HG03135 (cell line): ENCODE data around the gene CELSR1.

Source experiments
- ATAC-seq: cut with Tn5 transposase; IDR thresholded peaks from one replicate; pipeline ENCODE4 v1.9.1; 2021; ENCODE audit warnings: mild to moderate bottlenecking, moderate library complexity; ENCODE audit not compliant: unreplicated experiment

CELSR1 gene

DNA sequence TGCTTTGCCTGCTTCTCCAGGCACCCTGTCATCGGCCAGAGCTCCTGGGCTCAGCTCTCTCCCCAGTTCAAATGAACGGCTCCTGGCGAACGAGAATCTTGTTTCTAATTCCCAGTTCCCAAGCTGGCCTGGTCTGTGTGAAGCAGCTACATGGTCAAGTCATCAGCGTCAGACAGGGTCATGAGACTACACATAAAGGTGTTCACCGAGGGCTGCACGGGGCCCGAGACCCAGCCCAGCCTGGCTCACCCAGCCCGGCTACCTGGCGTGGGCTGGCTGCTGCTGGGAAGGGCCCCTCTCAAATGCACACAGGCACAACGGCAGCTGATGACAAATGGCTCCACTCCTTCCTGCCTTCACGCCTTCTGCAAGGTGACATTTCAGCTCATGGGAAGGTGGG is 14.6 kb upstream of the CELSR1 start:
- no peak for ATAC-seq

DNA sequence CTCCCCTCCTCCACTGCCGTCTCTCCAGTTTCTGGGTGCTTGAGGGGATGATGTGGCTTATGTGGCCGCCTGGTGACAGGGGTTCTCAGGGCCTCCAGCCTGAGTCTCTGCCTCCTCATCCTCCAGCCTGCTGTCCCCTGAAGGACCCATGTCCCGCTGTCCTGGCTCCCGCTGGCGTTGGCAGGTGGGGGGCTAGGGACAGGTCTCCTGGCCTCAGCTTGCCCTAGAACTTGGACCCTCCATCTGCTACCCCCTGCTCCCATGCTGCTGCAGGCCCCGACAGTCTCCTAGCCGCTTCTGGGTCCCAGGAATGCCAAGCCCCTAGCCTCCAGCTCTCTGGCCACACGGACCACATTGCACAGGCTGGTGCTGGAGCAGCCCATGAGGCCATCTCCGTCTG is 13.9 kb upstream of the CELSR1 start:
- no peak for ATAC-seq

DNA sequence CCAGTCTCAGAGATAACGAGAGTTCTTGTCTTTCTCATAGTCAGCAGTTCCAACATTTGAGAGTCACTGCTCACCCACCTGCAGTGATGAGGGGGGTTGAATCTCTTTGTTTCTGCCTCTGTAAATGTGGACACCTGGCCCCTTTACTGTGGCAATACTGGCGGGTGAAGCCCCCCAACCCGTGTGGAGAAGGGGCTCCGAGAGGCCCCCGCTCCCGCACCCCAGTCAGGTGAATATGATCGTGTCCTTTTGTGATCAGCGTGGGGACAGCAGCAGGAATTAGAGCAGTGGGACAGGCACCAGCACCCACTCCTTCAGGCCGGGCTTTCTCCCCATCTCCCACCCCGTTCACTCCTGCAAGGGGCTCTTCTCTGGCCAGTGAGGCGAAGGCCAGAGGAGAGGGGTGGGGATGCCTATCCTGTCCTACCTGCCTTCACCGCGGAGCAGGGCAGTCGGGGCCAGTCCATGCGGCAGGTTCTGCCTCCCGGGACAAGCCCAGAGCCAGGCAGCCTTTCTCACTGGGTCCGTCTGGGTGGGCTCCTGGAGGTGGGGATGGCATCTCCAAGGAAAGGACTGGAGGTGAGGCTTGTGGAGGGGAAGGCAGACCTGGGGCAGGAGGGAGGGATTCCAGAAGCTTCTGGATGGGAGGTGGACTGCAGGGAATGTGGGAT is 12.7 kb upstream of the CELSR1 start:
- no peak for ATAC-seq

DNA sequence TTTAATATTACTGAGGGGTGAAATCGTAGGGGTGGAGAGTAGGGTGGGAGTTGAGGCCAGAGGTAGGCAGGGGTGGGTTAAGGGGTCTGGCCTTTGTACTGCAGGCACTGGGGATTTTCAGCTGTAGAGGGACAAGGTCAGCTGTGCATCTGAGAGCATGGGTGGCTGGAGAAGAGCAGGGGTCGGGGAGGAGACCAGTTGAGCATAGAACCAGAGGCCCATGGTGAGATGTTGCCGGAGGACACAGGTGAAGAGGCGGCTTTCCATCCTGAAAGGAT is 12.1 kb upstream of the CELSR1 start:
- ATAC-seq: no peak

DNA sequence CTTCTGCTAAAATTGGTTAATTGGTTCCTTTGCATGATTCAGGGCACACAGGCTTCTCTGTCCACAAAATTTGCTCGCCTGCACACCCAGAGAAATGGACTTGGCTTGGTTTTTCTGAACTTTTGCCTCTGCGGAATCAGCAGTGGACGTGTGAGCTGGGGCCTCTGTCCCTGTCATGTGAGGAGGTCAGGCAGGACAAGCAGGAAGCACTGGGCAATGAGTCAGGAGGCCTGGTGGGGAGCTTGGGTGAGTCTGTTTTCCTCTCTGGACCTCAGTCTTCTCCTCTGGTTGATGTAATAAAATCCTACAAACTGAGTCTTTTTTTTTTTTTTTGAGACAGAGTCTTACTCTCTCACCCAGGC is 10.4 kb upstream of the CELSR1 start:
- no peak for ATAC-seq

DNA sequence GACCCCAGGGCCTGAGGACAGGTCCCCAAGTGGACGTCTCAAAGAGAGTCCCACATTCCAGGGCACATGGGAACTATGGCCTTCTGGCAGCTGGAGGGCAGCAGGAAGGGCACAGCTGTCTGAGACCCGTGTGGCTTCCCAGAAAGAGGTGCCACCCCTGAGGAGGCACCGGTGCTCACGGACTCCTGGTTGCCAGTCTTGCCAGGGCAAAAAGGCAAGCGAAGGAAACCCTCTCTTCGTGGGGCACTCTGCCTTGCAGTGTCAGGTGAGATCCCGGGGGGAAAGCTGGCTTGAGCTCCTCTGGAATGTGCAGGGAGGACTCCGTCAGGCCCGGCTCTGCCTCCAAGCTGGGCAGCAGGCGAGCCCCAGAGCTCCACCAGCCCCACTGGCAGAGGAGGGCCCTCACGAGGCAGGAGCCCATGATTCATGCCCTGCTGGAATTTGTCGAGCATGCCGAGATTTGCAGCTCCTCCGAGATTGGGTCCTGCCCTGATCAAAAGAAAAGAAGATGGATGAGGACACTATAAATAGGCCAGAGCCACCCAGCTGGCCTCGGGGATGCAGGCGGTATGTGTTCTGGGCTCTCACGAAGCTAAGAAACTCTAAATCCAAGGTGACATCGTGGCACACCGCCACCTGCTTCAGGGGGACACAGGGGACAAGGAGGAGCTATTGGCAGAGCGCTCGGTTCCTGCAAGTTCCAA is 9.9 kb upstream of the CELSR1 start:
- ATAC-seq: no peak

DNA sequence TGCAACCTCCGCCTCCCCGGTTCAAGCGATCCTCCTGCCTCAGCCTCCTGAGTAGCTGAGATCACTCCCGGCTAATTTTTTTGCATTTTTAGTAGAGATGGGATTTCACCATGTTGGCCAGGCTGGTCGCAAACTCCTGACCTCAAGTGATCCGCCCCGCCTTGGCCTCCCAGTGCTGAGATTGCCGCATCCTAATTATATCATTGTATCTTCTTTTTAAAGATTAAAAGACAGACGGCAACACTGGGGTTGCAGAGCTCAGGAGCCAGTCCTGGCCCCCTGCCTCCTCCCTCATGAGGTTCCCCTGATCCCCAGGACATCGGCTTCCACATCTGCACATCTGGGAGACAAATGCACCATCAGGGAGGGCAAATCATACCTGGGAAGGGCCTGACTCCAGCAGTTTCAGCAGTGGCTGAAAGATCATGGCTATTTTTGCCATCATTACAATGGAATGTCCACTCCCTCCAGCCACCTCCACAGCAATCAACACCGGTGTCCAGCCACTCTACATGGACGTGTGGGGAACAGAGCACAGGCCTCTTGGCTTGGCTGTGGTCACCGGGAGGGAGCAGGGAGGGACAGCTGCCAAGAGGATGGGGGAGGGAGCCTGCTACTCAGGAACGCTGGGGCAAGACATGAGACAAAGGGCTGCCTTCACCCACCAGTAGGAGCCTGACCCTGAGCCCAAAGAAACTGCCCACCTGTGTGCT is 9.2 kb upstream of the CELSR1 start:
- ATAC-seq: no peak

DNA sequence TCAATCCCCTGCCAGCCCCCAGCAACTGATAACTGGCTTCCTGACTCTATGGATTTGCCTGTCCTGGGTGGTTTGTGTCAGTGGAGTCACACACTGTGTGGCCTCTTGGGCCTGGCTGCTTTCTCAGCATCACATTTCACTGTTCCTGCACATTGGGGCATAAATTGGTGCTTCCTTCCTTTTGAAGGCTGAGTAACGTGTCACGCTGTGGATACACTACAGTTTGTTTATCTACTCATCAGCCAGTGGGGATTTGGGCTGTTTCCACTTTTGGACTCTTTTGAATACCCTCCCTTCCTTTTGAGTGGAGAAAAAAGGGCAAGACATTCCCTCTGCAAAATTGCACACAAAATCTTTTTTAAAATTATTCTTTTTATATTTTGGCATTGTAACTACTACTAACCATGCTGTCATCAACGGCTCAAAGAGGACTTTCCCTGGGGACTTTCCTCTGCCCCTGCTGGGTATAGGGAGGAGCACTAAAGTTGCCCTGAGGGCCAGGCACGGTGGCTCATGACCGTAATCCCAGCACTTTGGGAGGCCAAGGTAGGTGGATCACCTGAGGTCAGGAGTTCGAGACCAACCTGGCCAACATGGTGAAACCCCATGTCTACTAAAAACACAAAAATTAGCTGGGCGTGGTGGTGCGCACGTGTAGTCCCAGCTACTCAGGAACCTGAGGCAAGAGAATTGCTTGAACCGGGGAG is 7.8 kb upstream of the CELSR1 start:
- ATAC-seq: no peak

DNA sequence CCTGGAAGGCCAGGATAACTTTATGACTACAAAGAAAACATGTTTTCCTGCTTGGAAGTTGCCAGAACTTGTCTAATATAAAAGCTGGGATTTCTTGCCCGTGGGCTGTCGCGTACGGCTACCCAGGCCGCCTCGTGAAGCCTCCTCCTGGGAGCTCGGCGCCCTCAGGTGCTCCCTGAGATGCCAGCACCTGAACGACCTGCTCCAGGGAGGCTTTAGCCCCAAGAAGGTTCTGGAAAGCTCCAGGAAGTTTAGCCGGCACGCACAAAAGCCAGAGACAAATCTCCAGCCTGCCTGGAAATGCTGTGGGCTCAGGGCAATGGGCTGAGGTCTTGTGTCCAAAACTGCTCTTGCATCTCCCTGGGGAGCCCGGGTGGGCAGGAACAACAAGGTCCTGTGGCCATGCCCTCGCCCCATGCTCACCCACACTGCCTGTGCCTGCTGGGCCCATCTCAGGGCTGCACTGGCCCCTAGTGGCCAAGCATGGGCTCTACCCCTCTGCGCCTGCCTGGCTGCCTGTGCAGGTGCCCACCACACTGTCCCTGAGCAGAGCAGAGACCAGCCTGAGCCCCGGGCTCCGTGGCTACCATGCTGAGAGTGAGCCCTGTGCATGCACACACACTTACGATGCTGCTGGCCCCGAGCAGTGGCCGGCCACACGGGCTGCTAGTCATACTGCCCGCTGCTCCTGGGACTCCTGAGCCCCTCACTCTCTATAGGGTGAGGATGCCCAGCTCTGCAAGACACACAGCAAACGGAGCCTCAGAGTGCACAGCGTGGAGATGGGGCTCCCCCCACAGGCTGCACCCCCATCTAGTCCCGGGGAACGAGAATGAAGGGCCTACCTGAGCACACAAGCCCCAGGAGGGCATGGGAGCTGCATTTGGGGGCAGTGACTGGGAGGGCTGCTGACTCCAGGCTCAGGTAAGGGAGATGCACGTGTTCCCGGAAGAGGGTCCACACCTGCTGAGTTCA is 4.9 kb upstream of the CELSR1 start:
- no peak for ATAC-seq

DNA sequence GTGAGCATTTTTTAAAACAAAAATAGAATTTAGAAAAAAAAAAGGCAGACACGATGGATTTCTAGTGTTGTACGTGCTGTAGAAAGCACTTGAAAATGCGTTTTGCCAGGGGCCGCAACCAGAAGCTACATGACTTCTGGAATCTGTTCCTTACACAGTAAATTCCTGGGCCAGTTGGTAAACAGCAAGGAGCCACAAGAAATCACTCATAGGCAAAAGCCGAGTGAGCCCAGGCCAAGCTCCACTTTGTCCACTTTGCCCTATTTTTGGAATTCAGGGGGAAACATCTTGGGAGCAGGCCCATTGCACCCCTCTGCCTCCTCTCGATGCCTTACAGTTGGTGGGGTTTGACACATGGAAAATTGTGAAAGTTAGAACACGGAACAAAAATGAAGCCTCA is 4.1 kb upstream of the CELSR1 start:
- ATAC-seq: no peak

DNA sequence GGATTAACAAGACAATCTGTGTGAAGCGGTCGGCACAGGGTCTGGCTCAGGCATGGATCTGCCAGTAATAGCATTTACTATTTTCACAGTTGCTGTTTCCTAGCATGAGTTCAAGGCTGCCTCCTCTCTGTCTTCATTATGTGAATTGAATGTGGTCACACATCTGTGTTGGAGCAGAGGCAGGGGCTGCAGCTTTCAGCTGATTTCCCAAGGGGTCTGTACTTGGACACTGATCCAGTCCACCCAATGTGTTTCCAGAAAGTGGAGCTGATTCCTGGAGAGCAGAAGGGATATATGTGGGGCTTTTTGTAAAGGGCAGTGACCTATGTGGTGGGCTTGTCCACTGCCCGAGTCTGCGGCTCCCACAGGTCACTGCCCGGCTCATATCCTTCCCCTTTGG is 3.5 kb upstream of the CELSR1 start:
- no peak for ATAC-seq

DNA sequence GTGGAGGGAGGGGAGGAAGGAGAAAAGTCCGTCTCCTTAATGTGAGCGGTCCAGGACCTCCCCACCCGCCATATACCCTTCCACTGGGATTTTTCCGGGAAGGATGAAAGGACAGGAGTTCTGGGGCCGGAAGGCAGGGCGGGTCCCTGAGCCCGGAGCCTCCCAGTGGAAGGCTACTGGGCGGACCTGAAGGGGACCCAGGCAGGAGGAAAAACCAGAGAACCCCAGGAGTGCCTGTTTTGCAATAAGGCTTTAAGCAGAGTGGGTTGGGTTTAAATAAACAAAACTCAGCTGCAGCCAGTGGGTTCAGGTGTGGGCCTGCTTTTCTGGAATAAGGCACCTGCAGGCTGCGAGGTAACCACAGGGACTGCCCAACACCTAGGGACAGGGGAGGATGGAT is 1.7 kb upstream of the CELSR1 start:
- ATAC-seq: no peak

DNA sequence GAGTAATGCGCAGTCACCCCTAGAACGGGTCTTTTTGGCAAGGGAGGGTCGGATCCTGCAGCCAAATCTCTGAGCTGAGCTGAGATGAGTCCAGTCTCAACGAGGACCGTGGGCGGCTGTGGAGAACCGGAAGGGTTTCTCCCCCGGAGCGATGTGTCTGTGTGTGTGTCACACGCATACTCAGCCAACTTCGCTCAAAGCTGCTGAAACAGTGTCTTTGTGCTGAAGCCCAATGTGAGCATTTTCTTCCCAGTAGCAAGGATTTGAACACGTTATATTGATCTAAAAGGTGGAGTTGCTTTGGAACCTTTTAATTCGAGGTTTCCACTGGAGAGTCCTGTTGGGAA is 1.4 kb upstream of the CELSR1 start:
- ATAC-seq: no peak

DNA sequence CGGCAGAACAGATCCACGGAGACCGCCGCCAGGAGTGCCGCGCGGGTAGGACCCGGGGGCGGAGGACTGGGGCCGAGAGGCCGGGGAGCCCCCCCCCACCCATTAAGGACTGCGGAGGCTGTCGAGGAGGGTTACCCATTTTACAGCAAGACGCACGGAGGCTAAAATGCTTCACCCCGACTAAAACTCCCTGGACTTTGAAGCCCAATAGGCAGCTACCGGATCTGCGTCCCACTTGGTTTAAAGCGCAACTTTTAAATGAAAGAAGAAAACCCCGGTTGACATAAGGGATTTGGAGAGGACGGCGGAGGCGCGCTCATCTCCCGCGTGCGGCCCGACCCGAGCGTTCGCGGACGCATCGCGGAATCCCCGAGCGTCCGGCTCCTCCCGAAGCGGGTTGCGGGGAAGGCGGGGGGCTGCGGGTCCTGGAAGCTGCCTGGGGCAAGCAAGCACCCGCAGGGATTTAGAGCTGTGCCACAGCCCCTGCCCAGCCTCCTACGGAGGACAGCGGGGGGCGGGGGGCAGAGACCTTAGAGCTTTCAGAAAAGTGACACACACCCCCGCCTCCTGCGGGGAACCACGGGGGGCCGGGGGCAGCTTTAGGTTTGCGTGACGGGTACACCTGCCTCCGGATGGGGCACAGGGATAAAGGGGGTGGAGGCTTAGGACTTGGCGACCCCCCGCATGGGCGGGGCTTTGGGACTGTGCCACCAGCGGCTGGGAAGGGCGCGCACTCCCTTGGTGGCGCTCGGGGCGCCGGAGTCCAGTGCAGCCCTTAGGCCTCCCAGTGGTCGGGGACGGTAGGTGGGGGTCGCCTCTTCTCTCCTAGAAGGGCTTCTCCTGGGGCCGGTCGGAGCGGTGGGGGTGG is 760 bp upstream of the CELSR1 start:
- no peak for ATAC-seq

DNA sequence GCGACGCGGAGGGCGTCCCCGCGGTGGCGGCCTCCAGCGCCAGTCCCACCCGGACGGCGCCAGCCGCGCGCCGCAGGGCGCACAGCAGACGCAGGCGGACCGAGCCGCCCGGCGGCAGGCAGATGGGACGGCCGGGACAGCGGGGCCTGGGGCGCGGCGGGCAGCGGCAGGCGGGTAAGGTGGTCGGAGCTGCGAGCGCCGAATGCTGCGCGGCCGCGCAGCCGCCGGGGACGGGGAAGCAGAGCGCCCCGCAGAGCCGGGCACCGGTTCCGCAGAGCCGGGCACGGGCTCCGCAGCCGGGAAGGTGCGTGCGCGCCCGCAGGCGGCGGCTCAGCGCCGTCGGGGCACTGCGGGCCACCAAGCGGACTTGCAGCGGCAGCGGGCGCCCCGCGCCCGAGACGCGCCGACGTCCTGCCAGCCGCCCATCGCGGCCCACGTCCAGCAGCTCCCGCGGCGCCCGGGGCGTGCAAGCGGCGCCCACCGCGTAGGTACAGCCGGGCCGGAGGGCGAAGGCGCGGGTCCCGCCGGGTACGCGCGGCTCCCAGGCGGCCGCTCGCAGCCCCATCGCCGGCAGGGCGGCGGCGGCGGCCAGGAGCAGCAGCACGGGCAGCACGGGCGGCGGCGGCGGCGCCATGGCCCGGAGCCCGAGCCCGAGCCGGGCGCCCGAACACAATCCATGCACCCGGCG is 739 bp downstream of the CELSR1 start:
- no peak for ATAC-seq

DNA sequence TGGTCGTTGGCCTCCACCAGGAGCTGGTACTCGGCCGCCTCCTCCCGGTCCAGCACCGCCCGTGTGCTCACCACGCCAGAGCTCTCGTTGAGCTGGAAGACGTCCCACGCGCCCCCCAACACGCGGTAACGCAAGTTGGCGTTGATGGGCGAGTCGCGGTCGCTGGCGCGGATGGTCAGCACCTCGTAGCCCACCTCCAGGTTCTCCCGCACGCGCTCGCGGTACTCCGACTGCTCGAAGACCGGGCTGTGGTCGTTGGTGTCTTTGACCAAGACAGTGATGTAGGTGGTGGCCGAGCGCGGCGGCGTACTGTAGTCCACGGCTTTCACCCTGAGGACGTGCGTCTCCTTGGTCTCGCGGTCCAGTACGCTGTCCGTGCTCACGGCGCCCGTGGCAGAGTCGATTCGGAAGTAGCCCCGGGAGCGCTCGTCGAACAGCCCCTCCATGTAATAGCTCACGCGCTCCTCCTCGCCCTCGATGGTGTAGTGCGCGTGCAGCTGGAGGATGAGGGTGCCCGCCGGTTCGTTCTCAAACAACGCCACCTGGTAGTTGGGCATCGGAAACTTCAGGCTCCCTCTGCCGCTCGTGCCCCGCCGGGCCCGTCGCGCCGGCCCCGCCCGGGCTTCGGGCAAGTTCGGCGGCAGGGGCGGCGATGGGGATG is 1.4 kb downstream of the CELSR1 start:
- no peak for ATAC-seq

DNA sequence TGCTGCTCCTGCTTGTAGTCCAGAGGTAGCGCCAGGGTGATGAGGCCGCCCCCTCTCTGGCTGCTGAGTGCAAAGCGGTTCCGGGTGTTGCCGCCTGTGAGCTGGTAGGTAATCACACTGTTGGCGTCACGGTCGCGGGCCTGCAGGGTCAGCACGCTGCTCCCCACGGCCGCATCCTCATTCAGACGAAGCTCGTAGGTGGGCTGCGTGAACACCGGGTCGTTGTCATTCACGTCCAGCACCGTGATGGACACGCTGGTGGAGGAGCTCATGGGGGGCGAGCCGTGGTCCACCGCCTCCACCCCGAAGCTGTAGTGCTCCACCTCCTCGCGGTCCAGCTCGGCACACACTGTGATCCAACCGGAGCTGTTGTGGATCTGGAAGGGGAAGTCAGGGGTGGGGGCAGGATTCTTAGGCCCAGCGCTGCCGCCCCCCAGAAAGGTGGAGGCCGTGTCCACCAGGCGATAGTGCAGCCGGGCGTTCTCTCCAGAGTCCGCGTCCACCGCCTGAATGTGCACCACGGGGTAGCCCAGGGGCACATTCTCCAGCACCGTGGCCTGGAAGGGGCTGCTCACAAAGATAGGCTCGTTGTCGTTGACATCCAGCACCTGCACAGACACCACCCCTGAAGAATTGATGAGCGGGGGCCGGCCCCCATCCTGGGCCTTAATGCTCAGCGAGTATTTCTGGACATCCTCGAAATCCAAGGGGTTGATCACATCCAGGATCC is 2.4 kb downstream of the CELSR1 start:
- no peak for ATAC-seq

DNA sequence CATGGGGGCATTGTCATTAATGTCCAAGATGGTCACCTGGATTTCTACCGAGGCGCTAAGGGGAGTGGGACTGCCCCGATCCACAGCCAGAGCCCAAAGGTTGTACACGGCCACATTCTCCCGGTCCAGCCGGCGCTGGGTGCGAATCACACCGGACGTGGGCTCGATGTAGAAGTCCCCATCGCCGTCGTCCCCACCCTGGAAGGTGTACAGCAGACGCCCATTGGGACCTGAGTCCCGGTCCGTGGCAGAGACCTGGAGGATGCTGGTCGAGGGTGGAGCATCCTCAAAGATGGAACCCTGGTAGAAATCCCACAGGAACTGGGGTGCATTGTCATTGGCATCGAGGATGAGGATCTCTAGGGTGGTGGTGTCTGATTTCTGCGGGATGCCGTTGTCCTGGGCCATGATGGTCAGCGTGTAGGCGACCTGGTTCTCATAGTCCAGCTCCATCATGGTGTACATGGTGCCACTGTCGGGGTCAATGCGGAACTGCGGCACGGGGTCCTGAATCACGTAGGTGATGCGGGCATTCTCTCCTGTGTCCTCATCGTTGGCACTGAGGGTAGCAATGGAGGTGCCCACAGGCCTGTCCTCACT is 3.1 kb downstream of the CELSR1 start:
- ATAC-seq: no peak
